AG09309 (cell line): ENCODE measurements around the gene C9orf43.

Experiments
- DNase-seq: peaks from one replicate; pipeline ENCODE4 v3.0.0-alpha.2; 2010; ENCODE audit warnings: low read depth
- H3K4me3 ChIP-seq: 2 replicates; pipeline ENCODE4 v1.5.1; 2011; ENCODE audit warnings: mild to moderate bottlenecking, low read depth, low read length, moderate library complexity; ENCODE audit not compliant: control insufficient read depth
- CTCF ChIP-seq: IDR thresholded peaks from 2 replicates; pipeline ENCODE4 v1.5.1; 2011; ENCODE audit warnings: mild to moderate bottlenecking, low read depth, low read length, inconsistent platforms; ENCODE audit not compliant: insufficient read depth, control insufficient read depth; ENCODE audit errors: missing control alignments

The C9orf43 gene

GRCh38 chr9:113474360-113475028, 63.9 kb downstream of the C9orf43 start:
- DNase-seq: no peak
- H3K4me3 ChIP-seq: no peak overlapping the region
- TF ChIP-seq CTCF: no peak

- no peak for TF ChIP-seq CTCF
- H3K4me3 ChIP-seq: no peak overlapping the region
- DNase-seq: no peak
These were observed 64.5 kb downstream of the C9orf43 start for GRCh38 chr9:113475031-113475430.

GRCh38 chr9:113475992-113476391, 65.4 kb downstream of the C9orf43 start:
- DNase-seq: no peak
- TF ChIP-seq CTCF: no peak
- H3K4me3 ChIP-seq: no peak overlapping the region

GRCh38 chr9:113476511-113476916, 66.0 kb downstream of the C9orf43 start:
- TF ChIP-seq CTCF: no peak
- DNase-seq: no peak
- no peak overlapping the region for H3K4me3 ChIP-seq

GRCh38 chr9:113477058-113477457, 66.5 kb downstream of the C9orf43 start:
- TF ChIP-seq CTCF: no peak
- H3K4me3 ChIP-seq: no peak overlapping the region
- no peak for DNase-seq

- no peak overlapping the region for H3K4me3 ChIP-seq
- DNase-seq: no peak
- no peak for TF ChIP-seq CTCF
These were observed 67.1 kb downstream of the C9orf43 start for GRCh38 chr9:113477661-113478060.
